Measurements from ENCODE around the gene EGFLAM.

DNA sequence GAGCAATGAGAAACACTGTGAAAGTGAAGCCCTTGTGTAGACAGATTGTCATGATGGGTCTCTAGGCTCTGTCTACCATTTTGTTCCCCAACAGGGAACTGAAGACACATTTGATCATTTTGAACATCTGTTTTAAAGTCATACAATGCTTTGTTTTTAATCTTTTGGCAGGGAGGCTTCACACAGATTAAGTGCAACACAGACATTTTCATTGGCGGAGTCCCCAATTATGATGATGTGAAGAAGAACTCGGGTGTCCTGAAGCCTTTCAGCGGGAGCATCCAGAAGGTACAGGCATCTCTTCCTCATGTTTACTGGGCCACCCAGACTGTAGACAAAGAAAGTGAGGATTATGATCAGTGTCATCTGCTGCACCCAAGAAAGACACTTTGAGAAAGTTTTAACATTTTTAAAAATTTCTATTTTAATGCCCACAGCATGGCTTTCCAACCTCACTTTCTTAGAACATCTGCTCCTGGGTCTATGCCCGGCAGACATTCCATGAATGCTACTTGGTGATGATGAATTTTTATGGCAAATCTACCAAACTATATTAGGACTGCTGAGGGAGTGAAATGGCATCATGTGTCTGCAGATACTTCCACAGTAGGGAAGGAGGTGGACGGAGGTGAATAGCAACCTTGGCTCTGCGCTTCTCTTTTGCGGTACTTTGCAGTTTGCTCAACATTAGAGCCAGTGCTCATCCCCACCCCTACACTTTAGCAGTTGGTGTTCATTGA, 176.8 kb downstream of the EGFLAM start:
- TF ChIP-seq, protein P1, sequence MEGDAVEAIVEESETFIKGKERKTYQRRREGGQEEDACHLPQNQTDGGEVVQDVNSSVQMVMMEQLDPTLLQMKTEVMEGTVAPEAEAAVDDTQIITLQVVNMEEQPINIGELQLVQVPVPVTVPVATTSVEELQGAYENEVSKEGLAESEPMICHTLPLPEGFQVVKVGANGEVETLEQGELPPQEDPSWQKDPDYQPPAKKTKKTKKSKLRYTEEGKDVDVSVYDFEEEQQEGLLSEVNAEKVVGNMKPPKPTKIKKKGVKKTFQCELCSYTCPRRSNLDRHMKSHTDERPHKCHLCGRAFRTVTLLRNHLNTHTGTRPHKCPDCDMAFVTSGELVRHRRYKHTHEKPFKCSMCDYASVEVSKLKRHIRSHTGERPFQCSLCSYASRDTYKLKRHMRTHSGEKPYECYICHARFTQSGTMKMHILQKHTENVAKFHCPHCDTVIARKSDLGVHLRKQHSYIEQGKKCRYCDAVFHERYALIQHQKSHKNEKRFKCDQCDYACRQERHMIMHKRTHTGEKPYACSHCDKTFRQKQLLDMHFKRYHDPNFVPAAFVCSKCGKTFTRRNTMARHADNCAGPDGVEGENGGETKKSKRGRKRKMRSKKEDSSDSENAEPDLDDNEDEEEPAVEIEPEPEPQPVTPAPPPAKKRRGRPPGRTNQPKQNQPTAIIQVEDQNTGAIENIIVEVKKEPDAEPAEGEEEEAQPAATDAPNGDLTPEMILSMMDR (conservative IDR thresholded peaks at IDR 0.05 in 1 of 2, IDR thresholded peaks at IDR 0.05 in 1 of 2; ENCODE audit: low read depth in 1 of 2, low read length in 2 of 2): no peak
- TF ChIP-seq EZH2 (IDR thresholded peaks at IDR 0.05; ENCODE audit: low read length, missing control alignments): no peak

All from fibroblast of lung (primary cell).